RWPE1 (cell line): Measurements from ENCODE around the gene HMCN2.

Experiments used
- CTCF ChIA-PET: fragments of 350-600 bp; sonication (Branson Sonifier 250); formaldehyde crosslinking; extraction: SDS; loops from one replicate; lab custom pipeline; 2021; lab: Yijun Ruan, JAX
- POLR2A ChIA-PET: fragments of 400-600 bp; formaldehyde crosslinking; extraction: SDS; loops from one replicate; lab custom pipeline; 2020; ENCODE audit warnings: antibody characterized with exemption; ENCODE audit not compliant: low non-redundant PET; lab: Yijun Ruan, JAX
- DNase-seq: peaks from one replicate; pipeline ENCODE4 v3.0.0; 2012; ENCODE audit warnings: low spot score
- H3K27ac ChIP-seq: fragments of 450-650 bp; 2 replicates; pipeline ENCODE4 v1.5.1; 2017
- TF ChIP-seq, protein P1 (sequence below): fragments of 450-650 bp; conservative IDR thresholded peaks from 2 replicates; pipeline ENCODE4 v1.5.1; 2017; ENCODE audit warnings: low read depth, mild to moderate bottlenecking

HMCN2 gene

DNA sequence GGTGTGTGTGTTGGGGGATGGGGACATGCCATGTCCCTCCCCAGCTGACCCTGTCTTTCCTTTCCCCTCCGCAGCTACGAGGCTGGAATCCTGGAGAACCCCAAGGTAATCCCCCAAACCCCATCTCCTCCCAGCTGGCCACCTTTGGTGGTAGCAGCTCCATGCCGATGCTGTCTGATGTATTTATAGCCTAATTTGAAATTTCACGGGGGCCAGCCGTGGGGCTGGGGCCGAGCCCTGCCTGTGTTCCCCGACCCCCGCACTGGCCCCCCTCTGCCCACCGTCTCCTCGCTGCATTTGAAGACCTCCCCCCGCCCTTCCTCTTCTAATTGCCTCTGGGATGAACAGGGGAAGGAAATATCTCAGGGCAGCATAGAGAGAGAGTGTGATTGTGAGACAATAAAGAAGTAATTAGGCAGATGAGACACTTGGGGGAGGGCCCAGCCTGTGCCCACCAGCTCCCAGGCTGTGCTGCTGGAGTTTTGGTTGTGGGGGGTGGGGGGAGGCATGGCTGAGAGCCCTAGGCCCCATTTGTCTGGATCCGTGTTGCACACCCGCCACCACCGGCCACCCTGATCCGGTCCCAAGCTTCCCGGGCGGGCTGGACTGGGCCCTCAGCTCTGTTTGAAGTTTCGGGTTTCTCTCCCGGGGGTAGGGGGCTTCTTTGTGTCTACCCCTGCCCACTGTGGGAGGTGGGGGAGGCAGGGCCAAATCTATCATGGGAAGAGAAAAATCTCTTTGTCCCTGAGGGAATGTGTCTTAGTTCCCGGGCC, 206.0 kb downstream of the HMCN2 start:
- no peak for DNase-seq
- H3K27ac ChIP-seq = 0 out of 2 replicates have a peak overlapping the region, but pooled peaks have one; percentile 1
- POLR2A ChIA-PET = no interaction called here
- CTCF ChIA-PET = interaction anchor here (0.6 to 1.4 kb wide), 5 partner anchors 9 to 567 kb away, joined by 3 to 4 read pairs (median 3); no protein-coding TSS in a partner anchor
- TF ChIP-seq, protein P1, sequence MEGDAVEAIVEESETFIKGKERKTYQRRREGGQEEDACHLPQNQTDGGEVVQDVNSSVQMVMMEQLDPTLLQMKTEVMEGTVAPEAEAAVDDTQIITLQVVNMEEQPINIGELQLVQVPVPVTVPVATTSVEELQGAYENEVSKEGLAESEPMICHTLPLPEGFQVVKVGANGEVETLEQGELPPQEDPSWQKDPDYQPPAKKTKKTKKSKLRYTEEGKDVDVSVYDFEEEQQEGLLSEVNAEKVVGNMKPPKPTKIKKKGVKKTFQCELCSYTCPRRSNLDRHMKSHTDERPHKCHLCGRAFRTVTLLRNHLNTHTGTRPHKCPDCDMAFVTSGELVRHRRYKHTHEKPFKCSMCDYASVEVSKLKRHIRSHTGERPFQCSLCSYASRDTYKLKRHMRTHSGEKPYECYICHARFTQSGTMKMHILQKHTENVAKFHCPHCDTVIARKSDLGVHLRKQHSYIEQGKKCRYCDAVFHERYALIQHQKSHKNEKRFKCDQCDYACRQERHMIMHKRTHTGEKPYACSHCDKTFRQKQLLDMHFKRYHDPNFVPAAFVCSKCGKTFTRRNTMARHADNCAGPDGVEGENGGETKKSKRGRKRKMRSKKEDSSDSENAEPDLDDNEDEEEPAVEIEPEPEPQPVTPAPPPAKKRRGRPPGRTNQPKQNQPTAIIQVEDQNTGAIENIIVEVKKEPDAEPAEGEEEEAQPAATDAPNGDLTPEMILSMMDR = no peak

DNA sequence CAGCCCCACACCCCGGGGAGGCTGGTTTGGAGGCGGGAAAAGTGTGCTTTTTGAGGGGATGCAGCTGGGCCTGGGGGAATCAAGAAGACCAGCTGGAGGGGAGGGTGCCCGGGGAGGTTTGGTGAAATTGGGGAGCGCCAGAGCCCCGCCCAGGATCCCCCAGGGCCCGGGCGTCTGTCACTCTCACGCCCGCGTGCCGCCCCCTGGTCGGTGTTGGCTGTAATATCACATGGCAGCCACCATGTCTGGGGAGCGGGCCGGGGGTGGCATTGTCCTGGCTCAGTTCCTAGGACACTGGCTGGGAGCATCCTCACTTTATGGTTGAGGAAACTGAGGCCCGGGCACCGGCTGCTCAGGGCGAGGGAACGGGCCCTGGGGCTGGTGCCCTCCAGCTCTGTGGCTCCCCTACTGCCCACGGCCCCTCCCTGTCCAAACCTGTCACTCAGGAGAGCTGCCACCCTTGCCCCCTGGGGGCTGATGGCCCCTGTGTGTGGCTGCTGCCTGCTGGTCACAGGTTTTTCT, 206.7 kb downstream of the HMCN2 start:
- DNase-seq = no peak
- TF ChIP-seq, protein P1 = no peak
- CTCF ChIA-PET = interaction anchor here (0.6 to 1.4 kb wide), 3 partner anchors 130 to 568 kb away, joined by 3 to 4 read pairs (median 3); no protein-coding TSS in a partner anchor
- POLR2A ChIA-PET = interaction anchor here (0.8 kb wide), 1 partner anchor 86 kb away, joined by 10 read pairs; no protein-coding TSS in a partner anchor
- H3K27ac ChIP-seq = 0 out of 2 replicates have a peak overlapping the region, but pooled peaks have one; percentile 1

DNA sequence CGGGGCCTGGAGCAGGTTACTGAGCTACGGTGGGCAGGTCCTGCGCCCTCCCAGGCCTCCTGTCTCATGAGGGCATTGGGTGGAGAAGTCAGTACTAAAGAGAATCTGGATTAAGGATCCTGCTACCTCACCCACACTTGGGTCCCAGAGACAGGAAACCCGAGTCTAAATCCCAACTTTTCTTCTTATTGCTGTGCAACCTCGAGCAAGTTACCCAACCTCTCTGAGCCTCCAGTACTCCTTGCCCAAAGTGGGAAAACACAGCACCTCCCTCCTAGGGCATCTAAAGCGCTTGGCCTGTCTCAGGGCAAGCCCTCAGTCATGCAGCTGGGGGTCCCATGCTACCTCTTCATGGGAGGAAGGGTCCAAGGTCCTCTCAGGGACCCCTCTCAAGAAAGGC, 207.4 kb downstream of the HMCN2 start:
- POLR2A ChIA-PET = interaction anchor here (0.8 kb wide), 1 partner anchor 87 kb away, joined by 10 read pairs; no protein-coding TSS in a partner anchor
- no peak overlapping the region for H3K27ac ChIP-seq
- CTCF ChIA-PET = interaction anchor here (1.1 to 1.2 kb wide), 2 partner anchors 12 kb away, joined by 3 read pairs; no protein-coding TSS in a partner anchor
- DNase-seq = no peak
- TF ChIP-seq, protein P1 = no peak

DNA sequence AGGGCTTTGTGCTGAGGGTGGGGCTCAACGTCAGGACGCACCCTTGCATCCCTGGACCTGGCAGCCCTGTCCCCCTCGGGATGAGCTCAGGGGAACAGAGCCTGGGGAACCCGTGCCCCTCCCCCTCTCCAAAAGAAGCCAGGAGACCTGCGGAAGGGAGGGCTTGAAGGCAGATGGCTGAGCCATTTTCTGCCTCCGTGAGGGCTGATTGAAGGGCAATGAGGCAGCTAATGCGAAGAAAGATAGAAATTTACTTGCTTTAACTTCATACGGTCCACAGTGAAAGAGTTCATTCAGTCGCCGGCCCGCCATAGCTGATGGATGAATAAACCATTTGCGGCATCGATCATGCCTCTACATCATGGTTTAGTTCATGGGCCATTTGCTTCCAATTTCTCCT, 208.0 kb downstream of the HMCN2 start:
- no peak overlapping the region for H3K27ac ChIP-seq
- ChIA-PET CTCF (interaction anchor here (0.6 to 1.2 kb wide), 3 partner anchors 12 to 824 kb away, joined by 3 read pairs; no protein-coding TSS in a partner anchor), POLR2A (no interaction called here)
- TF ChIP-seq, protein P1 = no peak
- DNase-seq = no peak

DNA sequence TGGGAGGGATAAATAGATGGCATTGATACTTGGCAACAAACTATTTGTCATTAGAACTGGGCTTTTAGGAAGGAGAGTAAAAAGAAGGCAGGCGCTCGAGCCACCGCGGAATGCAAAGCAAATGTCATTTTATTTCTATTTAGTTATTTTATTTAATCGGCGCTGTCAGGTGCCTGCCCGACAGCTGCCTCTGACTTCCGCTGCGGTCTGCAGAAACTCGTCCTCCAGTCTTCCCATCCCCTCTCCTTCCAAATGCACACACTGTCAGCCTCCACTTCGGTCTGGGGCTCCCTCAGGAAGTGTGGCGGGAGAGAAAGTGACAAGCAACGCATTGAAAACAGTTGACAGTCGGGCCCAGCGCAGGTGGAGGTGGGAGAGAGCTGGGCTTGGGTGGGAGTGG, 208.5 kb downstream of the HMCN2 start:
- ChIA-PET POLR2A (no interaction called here), CTCF (interaction anchor here (0.6 to 1.4 kb wide), 4 partner anchors 14 to 825 kb away, joined by 3 to 4 read pairs (median 3); no protein-coding TSS in a partner anchor)
- TF ChIP-seq, protein P1 = no peak
- DNase-seq = no peak
- H3K27ac ChIP-seq = peak overlapping the region; percentile 24

DNA sequence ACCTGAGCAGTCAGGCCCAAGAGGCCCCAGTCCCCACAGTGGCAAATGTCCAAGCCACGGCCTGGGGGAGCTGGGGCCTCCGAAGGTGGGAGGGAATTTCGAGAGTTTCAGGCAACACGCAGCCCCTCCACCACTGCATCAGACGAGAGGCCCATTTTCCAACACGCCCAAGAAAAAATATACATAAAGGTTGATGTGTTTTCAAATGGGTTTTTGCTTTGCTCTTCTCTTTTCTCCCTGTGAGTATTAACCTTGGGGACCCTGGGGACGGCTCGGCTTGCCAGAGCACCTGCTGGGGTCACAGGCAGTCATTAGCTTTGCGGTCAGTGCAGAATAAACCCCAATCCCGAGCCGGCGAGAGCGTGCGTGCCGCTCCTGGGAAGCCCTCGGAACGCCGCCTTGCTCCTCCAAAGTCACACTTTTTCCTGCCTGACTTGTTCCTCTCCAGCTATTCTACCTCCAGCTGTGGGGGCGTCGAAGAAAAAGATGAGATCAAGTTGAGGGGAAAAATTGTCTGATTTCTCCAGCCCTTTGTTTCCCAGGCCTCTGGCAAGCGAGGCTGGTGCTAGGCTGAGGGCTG, 210.7 kb downstream of the HMCN2 start:
- TF ChIP-seq, protein P1 = no peak
- DNase-seq = no peak
- ChIA-PET CTCF (no interaction called here), POLR2A (no interaction called here)
- H3K27ac ChIP-seq = no peak overlapping the region; the same call in 1 of the 2 replicates
